GM18526 (cell line): ENCODE results near the gene OR52E6.

ENCODE experiments used
- POLR2A ChIP-seq: IDR thresholded peaks from 3 replicates; pipeline ENCODE4 v1.6.1; 2011; ENCODE audit not compliant: insufficient read length; ENCODE audit errors: extremely low read depth

OR52E6 gene

DNA sequence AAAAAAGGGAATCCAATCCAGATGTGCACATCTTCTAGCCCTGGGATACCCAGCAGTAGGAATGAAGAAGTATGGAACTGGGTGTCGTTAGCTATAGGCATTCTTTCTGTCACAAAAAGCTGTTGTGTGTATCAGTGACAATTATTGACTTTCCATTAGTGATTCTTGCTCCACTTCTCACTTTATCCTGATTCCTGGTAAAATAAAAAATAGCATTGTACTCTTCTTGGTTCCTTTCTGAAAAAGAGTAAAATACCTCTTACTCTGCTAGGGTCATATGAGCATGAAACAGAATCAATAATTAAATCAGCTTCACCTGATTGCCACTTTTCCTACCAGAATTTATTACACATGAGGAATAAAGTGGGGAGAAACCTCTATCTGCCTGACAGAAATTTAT, at the start of gene OR52E6:
Gene OR52E6 (minus strand): TSS at position 101 of the 400 bp plus-strand sequence. CDS start 0 bp downstream, at position 101.
- no peak for TF ChIP-seq POLR2A

- TF ChIP-seq POLR2A: no peak
These were observed 49.6 kb upstream of the OR52E6 start for GRCh38 chr11:5891216-5891800.

DNA sequence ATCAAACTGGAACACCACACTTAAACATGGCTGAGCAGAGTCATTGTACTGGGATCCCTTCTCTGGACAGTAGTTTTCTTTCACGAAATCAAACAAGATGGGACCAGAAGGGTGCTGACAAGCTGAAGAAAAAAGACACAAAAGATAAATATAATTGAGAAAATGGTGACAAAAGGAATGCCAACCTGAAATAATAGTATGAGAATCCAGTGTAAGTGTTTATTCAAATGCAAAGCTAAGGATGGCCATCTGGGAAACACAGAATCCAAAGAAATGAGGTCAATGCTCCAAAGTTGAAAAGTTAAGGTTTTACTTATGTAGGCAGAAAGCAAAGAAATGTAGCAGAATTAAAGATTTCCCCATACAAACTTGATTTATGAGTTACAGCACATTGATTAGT, 46.0 kb upstream of the OR52E6 start:
- no peak for TF ChIP-seq POLR2A

GRCh38 chr11:5887172-5887571, 45.5 kb upstream of the OR52E6 start:
- TF ChIP-seq POLR2A: no peak

GRCh38 chr11:5881756-5882155, 40.1 kb upstream of the OR52E6 start:
- TF ChIP-seq POLR2A: no peak

GRCh38 chr11:5880329-5880728, 38.6 kb upstream of the OR52E6 start, which contains the start of gene OR52E4:
Gene OR52E4 (plus strand): TSS chr11:5880629. CDS start chr11:5884293, 3,664 bp downstream.
- no peak for TF ChIP-seq POLR2A

GRCh38 chr11:5878564-5878963, 36.9 kb upstream of the OR52E6 start:
- TF ChIP-seq POLR2A: no peak

DNA sequence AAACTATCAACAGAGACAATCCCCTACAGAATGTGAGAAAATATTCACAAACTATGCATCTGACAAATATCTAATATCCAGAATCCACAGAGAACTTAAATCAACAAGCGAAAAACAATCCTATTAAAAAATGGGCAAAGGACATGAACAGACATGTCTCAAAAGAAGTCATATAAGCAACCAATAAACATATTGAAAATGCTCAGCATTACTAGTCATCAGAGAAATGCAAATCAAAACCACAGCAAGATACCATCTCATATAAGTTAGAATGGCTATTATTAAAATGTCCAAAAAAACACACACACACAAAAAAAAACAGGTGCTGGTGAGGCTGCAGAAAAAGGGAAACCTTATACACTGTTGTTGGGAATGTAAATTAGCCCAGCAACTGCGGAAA, 24.1 kb upstream of the OR52E6 start:
- no peak for TF ChIP-seq POLR2A

DNA sequence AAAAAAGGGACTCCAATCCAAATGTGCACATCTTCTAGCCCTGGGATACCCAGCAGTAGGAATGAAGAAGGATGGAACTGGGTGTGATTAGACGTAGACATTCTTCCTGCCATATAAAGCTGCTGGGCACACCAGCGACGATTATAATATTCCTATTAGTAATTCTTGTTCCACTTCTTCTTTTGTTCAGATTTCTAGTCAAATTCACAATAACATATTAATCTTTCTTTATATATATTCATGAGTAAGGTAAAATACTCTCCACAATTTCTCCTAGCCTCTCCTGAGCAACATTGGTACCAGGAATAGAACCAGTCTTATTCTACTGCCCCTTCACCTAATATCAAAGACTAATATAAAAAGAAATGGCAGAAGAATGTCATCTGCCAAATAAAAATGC, 15.9 kb upstream of the OR52E6 start, which contains the start of gene OR52E8:
Gene OR52E8 (minus strand): TSS at position 101 of the 400 bp plus-strand sequence. CDS start 0 bp downstream, at position 101.
- TF ChIP-seq POLR2A: no peak

DNA sequence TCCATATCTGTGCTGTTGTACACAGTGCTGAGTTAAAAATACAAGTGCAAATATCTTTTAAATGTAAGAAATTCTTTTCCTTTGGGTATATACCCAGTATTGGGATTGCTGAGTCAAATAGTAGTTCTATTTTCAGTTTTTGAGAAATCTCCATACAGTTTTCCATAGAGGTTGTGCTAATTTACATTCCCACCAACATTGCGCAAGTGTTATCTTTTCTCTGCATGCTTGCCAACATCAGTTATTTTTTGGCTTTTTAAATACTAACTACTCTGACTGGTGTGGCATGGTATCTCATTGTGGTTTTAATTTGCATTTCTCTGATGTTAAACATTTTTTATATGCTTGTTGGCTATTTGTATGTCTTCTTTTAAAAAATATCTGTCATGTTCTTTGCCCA, 9.3 kb upstream of the OR52E6 start:
- TF ChIP-seq POLR2A: no peak

GRCh38 chr11:5847711-5848110, 6.0 kb upstream of the OR52E6 start:
- no peak for TF ChIP-seq POLR2A

DNA sequence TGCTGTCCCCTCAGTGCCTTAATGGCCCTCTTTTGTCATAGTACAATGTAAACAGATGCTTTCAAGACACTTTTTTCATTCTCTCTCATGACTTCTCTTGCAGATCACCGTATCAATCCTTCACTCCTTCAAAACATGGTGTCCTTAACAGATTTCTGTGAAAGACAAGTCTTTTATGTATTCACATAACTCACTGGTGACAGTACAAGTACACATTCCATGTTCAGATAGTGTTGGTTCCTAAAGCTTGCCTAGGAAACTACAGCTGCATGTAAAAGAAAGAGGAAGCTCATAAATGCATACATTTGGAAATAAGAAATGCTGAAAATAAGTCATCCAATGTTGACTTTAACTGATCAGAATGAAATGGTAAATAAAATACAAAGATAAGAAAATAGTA, 5.0 kb upstream of the OR52E6 start:
- no peak for TF ChIP-seq POLR2A

DNA sequence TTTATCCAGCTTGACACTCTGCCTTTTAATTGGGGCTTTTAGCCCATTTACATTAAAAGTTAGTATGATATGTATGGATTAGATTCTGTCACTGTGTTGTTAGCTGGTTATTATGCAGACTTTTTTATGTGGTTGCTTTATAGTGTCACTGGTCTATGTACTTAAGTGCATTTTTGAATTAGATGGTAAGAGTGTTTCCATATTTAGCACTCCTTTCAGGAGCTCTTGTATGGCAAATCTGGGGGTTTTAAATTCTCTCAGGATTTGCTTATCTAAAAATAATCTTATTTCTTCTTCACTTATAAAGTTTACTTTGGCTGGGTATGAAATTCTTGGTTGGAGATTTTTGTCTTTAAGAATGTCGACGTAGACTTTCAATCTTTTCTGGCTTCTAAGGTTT, 4.0 kb downstream of the OR52E6 start:
- no peak for TF ChIP-seq POLR2A

GRCh38 chr11:5833446-5833845, 8.3 kb downstream of the OR52E6 start:
- no peak for TF ChIP-seq POLR2A

- TF ChIP-seq POLR2A: no peak
These were observed 10.4 kb downstream of the OR52E6 start for GRCh38 chr11:5831196-5831829.

DNA sequence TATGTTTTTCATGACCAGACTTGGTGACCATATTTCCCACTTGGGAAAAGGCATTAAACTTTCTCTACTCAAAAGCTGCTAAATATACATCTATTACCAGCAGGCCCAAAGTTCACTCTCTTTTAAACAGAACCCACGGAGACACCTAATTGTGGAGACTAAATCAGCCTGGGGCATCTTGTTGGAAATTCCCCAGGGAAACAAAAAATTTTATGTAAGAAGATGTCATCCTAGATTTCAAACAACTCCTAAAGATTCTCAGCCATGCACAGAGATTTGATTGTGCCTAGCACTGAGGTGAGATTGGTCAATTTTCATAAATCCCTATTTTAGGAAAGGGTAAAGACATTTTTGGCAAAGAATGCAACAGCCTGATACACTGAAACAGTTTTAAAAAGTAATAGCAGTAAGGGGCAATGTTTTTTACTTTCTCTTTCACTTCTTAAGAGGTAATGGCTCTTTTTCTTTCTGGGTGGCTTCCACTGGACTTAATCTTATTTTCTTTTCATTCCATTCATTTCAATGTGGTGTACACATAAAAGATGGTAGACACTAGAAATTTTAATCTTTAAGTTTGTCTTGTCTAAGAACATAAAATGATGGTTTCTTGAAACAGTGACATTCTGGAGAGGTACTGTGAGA, 23.3 kb downstream of the OR52E6 start:
- no peak for TF ChIP-seq POLR2A

DNA sequence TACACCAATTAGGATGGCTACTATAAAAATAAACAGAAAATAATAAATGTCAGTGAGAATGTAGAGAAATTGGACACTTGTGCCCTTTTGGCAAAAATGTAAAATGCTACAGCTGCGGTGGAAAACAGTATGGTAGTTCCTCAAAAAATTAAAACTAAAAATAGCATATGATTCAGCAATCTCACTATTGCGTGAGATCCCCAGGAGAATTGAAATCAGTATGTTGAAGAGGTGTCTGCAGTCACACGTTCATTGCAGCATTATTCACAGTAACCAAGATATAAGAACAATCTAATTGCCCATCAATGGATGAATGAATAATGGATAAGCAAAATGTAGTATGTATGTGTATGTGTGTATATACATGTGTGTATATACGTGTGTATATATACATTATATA, 26.2 kb downstream of the OR52E6 start:
- TF ChIP-seq POLR2A: no peak
